PFSK-1 (cell line): ENCODE results near the gene GRAMD1B.

Source experiments
- POLR2AphosphoS5 ChIP-seq: IDR thresholded peaks from 2 replicates; pipeline ENCODE4 v1.6.1; 2012; ENCODE audit warnings: low read depth, mild to moderate bottlenecking, control low read depth, low read length, moderate library complexity
- REST ChIP-seq, 2 experiments: IDR thresholded peaks; 2 replicates each; pipeline versions ENCODE4 v1.6.1 to v1.8.0; 2011 to 2012; ENCODE audit warnings: low read depth in 2 of 2, low read length in 2 of 2, control low read depth in 1 of 2, inconsistent platforms in 1 of 2, mild to moderate bottlenecking in 1 of 2, moderate library complexity in 1 of 2; ENCODE audit not compliant: insufficient read depth in 1 of 2
- TAF1 ChIP-seq: IDR thresholded peaks from 2 replicates; pipeline ENCODE4 v1.6.1; 2012; ENCODE audit warnings: low read length, control low read depth, borderline replicate concordance; ENCODE audit not compliant: insufficient read depth

- TF ChIP-seq POLR2AphosphoS5 (no peak), REST (IDR thresholded peaks at IDR 0.05; ENCODE audit: insufficient read depth in 1 of 2, low read depth in 2 of 2, low read length in 2 of 2) (no peak), TAF1 (no peak)
Measured at GRCh38 chr11:123460012-123460700, 30.1 kb downstream of the GRAMD1B start.
